GM23248 (cell line): ENCODE results near the gene POMGNT2.

Source experiments
- EZH2 ChIP-seq: fragments of 200-600 bp; sonication (generic); IDR thresholded peaks from 2 replicates; pipeline ENCODE4 v1.6.1; 2018; ENCODE audit warnings: antibody characterized with exemption, mild to moderate bottlenecking; ENCODE audit not compliant: insufficient read depth, poor library complexity, severe bottlenecking
- EZH2phosphoT487 ChIP-seq: fragments of 200-600 bp; sonication (generic); IDR thresholded peaks from 2 replicates; pipeline ENCODE4 v1.6.1; 2018; ENCODE audit warnings: antibody characterized with exemption, moderate library complexity, mild to moderate bottlenecking, low read depth; ENCODE audit not compliant: insufficient read depth

GRCh38 chr3:43104039-43104438, 1.8 kb downstream of the POMGNT2 start:
- TF ChIP-seq EZH2 = no peak
- no peak for TF ChIP-seq EZH2phosphoT487
